PC-3 (cell line): ENCODE results near the gene GNB1.

Experiments used
- CTCF ChIP-seq: fragments of 300-600 bp; sonication (generic); conservative IDR thresholded peaks from 2 replicates; pipeline ENCODE4 v1.5.1; 2017; ENCODE audit warnings: antibody characterized with exemption, low read depth, mild to moderate bottlenecking, low read length
- EZH2 ChIP-seq: fragments of 300-600 bp; sonication (generic); IDR thresholded peaks from one replicate; pipeline ENCODE4 v1.6.1; 2017; ENCODE audit warnings: antibody characterized with exemption, mild to moderate bottlenecking, low read length; ENCODE audit not compliant: unreplicated experiment

GRCh38 chr1:1748686-1749321, 142.1 kb downstream of the GNB1 start:
- no peak for TF ChIP-seq CTCF
- no peak for TF ChIP-seq EZH2
